DOHH2 (cell line): ENCODE data around the gene STX8.

ENCODE experiments used
- H3F3A ChIP-seq: fragments of 200-600 bp; sonication (generic), shearing (Covaris generic); 2 replicates; pipeline ENCODE4 v1.6.0; 2016; ENCODE audit warnings: antibody characterized with exemption, mild to moderate bottlenecking; ENCODE audit not compliant: control insufficient read depth, insufficient read depth
- H3K27ac ChIP-seq: fragments of 200-600 bp; sonication (generic); 2 replicates; pipeline ENCODE4 v1.5.1; 2014; ENCODE audit warnings: low read depth, mild to moderate bottlenecking, low read length, moderate library complexity
- H3K27me3 ChIP-seq: fragments of 200-600 bp; sonication (generic); 2 replicates; pipeline ENCODE4 v1.6.1; 2014; ENCODE audit warnings: mild to moderate bottlenecking, low read length, mixed read lengths; ENCODE audit not compliant: control insufficient read depth
- H3K36me3 ChIP-seq: fragments of 200-600 bp; sonication (generic); 2 replicates; pipeline ENCODE4 v1.6.1; 2014; ENCODE audit warnings: mild to moderate bottlenecking, low read length, moderate library complexity, mixed read lengths; ENCODE audit not compliant: control insufficient read depth
- H3K4me1 ChIP-seq: fragments of 200-600 bp; sonication (generic); 2 replicates; pipeline ENCODE4 v1.6.1; 2014; ENCODE audit warnings: mild to moderate bottlenecking, low read length, mixed read lengths; ENCODE audit not compliant: control insufficient read depth
- H3K4me2 ChIP-seq: fragments of 200-600 bp; sonication (generic); 2 replicates; pipeline ENCODE4 v1.6.0; 2014; ENCODE audit warnings: mild to moderate bottlenecking, low read length, moderate library complexity
- H3K4me3 ChIP-seq: fragments of 200-600 bp; sonication (generic); 2 replicates; pipeline ENCODE4 v1.5.1; 2014; ENCODE audit warnings: mild to moderate bottlenecking, low read length, mixed read lengths
- H3K79me2 ChIP-seq: fragments of 200-600 bp; sonication (generic); 2 replicates; pipeline ENCODE4 v1.6.1; 2014; ENCODE audit warnings: mild to moderate bottlenecking, low read length, mixed read lengths; ENCODE audit not compliant: control insufficient read depth
- H3K9me2 ChIP-seq: fragments of 200-600 bp; sonication (generic); replicated peaks from 2 replicates; pipeline ENCODE4 v1.6.1; 2014; ENCODE audit warnings: mild to moderate bottlenecking, low read length, mixed read lengths; ENCODE audit not compliant: control insufficient read depth
- H3K9me3 ChIP-seq: fragments of 200-600 bp; sonication (generic); 2 replicates; pipeline ENCODE4 v1.6.1; 2014; ENCODE audit warnings: antibody characterized with exemption, low read length, mixed read lengths; ENCODE audit not compliant: control insufficient read depth, insufficient read depth
- H4K20me1 ChIP-seq: fragments of 200-600 bp; sonication (generic); 2 replicates; pipeline ENCODE4 v1.6.0; 2014; ENCODE audit warnings: low read depth, mild to moderate bottlenecking, antibody characterized with exemption, low read length, moderate library complexity; ENCODE audit not compliant: control insufficient read depth, insufficient read depth
- EZH2phosphoT487 ChIP-seq: fragments of 200-600 bp; sonication (generic); IDR thresholded peaks from 2 replicates; pipeline ENCODE4 v1.6.1; 2017; ENCODE audit warnings: borderline replicate concordance, mild to moderate bottlenecking, antibody characterized with exemption, low read length, moderate library complexity, mixed read lengths
- TF ChIP-seq, protein P1 (sequence below): fragments of 200-600 bp; sonication (generic); IDR thresholded peaks from one replicate; pipeline ENCODE4 v1.5.1; 2014; ENCODE audit warnings: antibody characterized with exemption, mild to moderate bottlenecking, low read depth, low read length; ENCODE audit not compliant: poor library complexity, severe bottlenecking

The STX8 gene

DNA sequence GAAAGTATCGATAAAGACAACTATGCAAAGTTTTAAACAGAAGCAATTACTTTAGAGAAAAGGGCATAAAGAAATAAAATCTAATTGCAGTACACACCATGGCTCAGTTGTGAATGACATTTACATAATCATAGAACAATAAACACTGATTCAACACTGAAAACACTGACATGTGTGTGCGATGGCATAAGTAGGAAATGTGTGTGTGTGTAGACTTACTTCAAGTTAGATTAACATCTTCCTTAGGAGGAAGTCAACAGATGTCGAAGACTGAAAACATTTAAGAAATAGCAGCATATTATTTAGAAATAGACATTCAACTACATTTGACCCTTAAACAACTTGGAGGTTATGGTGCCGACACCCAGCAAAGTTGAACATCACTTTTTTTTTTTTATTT lies 172.4 kb downstream of the STX8 start:
- no peaks in the 10 kb centered on the region for H3K4me1 ChIP-seq
- H3K36me3 ChIP-seq = no peaks in the 10 kb centered on the region
- H3F3A ChIP-seq = no peaks in the 10 kb centered on the region
- no peak overlapping the region for H3K4me3 ChIP-seq
- H3K27me3 ChIP-seq = no peaks in the 10 kb centered on the region
- H3K27ac ChIP-seq = no peak overlapping the region
- no peak overlapping the region for H3K4me2 ChIP-seq
- no peak for TF ChIP-seq EZH2phosphoT487
- TF ChIP-seq, protein P1, sequence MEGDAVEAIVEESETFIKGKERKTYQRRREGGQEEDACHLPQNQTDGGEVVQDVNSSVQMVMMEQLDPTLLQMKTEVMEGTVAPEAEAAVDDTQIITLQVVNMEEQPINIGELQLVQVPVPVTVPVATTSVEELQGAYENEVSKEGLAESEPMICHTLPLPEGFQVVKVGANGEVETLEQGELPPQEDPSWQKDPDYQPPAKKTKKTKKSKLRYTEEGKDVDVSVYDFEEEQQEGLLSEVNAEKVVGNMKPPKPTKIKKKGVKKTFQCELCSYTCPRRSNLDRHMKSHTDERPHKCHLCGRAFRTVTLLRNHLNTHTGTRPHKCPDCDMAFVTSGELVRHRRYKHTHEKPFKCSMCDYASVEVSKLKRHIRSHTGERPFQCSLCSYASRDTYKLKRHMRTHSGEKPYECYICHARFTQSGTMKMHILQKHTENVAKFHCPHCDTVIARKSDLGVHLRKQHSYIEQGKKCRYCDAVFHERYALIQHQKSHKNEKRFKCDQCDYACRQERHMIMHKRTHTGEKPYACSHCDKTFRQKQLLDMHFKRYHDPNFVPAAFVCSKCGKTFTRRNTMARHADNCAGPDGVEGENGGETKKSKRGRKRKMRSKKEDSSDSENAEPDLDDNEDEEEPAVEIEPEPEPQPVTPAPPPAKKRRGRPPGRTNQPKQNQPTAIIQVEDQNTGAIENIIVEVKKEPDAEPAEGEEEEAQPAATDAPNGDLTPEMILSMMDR = no peak
- H3K79me2 ChIP-seq = no peaks in the 10 kb centered on the region
- H4K20me1 ChIP-seq = no peaks in the 10 kb centered on the region
- no peaks in the 10 kb centered on the region for H3K9me2 ChIP-seq
- H3K9me3 ChIP-seq = no peaks in the 10 kb centered on the region

DNA sequence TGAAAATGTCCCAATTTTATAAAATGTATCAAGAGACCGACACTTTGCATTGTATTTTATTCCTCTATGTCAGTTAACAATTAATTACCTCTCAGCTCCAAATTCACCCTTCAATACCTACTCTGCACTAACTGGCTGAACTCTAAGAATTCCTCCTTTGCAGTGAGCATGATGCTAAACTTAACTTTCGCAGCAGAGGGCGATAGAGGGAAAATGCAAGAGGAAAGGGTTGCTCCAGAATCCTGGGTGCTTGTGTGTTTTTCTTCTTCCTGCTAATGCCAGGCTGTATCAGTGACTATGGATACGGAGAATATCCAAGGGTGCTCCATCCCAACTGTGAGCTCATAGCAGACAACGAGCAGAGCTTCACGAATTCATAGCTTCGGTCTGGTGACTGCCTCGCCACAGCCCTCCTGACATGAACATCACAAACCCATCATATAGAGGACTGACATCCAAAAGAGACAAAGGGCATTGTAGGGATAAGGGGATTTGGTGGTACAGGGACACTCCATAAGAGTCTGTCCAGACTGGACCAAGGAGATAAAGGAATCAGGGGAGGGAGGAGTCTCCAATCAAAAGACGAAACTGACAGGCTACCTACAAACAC lies 172.9 kb downstream of the STX8 start:
- TF ChIP-seq, protein P1 = peak; percentile 62
- no peak for TF ChIP-seq EZH2phosphoT487
- no peaks in the 10 kb centered on the region for H3K36me3 ChIP-seq
- no peaks in the 10 kb centered on the region for H3K27me3 ChIP-seq
- H3K4me1 ChIP-seq = no peaks in the 10 kb centered on the region
- no peak overlapping the region for H3K27ac ChIP-seq
- no peaks in the 10 kb centered on the region for H3K79me2 ChIP-seq
- H3K4me2 ChIP-seq = no peak overlapping the region
- no peaks in the 10 kb centered on the region for H3K9me3 ChIP-seq
- H4K20me1 ChIP-seq = no peaks in the 10 kb centered on the region
- no peaks in the 10 kb centered on the region for H3K9me2 ChIP-seq
- H3K4me3 ChIP-seq = no peak overlapping the region
- H3F3A ChIP-seq = no peaks in the 10 kb centered on the region

DNA sequence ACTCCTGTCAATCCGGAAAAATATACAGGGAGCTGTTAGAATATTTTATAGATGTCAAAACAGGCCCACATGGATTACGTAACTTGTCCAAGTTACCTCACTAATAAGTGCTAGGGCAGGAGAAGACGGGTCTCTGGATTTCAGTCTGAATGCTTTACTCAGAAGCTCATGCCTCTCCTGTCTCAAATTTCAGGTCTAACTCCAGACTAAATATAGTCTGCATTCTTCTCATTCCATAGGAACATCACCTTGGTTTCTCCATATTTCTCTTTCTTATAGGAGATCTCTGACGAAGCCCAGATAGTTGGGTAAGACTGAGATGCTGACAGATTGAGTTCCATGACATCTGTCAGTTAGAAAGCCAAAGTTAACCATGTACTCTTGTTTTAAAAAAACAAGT lies 174.2 kb downstream of the STX8 start:
- no peak overlapping the region for H3K4me3 ChIP-seq
- no peaks in the 10 kb centered on the region for H3K79me2 ChIP-seq
- no peaks in the 10 kb centered on the region for H3K9me2 ChIP-seq
- H3K27me3 ChIP-seq = no peaks in the 10 kb centered on the region
- H3K27ac ChIP-seq = no peak overlapping the region
- H3F3A ChIP-seq = no peaks in the 10 kb centered on the region
- no peaks in the 10 kb centered on the region for H3K36me3 ChIP-seq
- H3K4me2 ChIP-seq = no peak overlapping the region
- no peaks in the 10 kb centered on the region for H3K9me3 ChIP-seq
- no peak for TF ChIP-seq EZH2phosphoT487
- TF ChIP-seq, protein P1 = no peak
- no peaks in the 10 kb centered on the region for H3K4me1 ChIP-seq
- no peaks in the 10 kb centered on the region for H4K20me1 ChIP-seq

DNA sequence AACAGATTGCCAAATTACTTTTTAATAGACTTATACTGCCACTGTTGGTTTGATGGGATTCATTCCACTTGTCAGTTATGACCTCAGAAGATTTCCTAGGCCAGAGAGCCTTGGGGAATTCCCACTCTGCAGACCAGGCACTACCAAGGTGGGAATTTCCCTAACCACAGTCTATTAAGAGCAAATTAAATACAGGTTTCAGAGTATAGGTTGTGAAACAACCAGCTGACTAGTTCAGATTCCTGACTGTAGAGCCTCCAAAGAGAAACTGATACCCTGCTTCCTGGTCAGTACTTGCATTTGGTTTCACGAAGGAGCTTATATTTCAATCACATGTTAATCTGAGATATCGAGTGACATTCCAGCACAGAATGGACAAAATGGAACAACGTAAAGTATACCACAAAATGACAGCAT lies 186.5 kb downstream of the STX8 start:
- no peaks in the 10 kb centered on the region for H4K20me1 ChIP-seq
- no peaks in the 10 kb centered on the region for H3F3A ChIP-seq
- H3K9me2 ChIP-seq = no peaks in the 10 kb centered on the region
- H3K4me1 ChIP-seq = no peaks in the 10 kb centered on the region
- H3K79me2 ChIP-seq = no peaks in the 10 kb centered on the region
- no peaks in the 10 kb centered on the region for H3K27me3 ChIP-seq
- no peak for TF ChIP-seq EZH2phosphoT487
- TF ChIP-seq, protein P1 = no peak
- H3K9me3 ChIP-seq = no peaks in the 10 kb centered on the region
- no peak overlapping the region for H3K4me2 ChIP-seq
- H3K27ac ChIP-seq = no peak overlapping the region
- H3K4me3 ChIP-seq = no peak overlapping the region
- no peaks in the 10 kb centered on the region for H3K36me3 ChIP-seq
